Uterus (tissue), 4 donors: Measurements from ENCODE around the gene TEX54. TPM values are rescaled to one million over a fixed set of nuclear protein-coding genes. Genes with fewer than 3 reads are reported as not detected.
"Not testable (repeated sequence)": the region's sequence is repeated elsewhere in the genome, so short reads cannot be mapped to it uniquely, and the experiment has no call there.

ENCODE experiments used
- DNase-seq, 2 donors: peaks; one replicate each; pipeline ENCODE4 v3.0.0-alpha.2; 2019 to 2020
- H3K27ac ChIP-seq, 2 donors: fragments of 200-600 bp; sonication (generic); 1 replicate in 1 of 2; 2 replicates in 1 of 2; pipeline ENCODE4 v1.5.1; 2016 to 2018
- H3K27me3 ChIP-seq, 2 donors: fragments of 200-600 bp; sonication (generic); one replicate each; pipeline ENCODE4 v1.5.1; 2018 to 2019; ENCODE audit warnings: control low read depth in 1 of 2
- H3K36me3 ChIP-seq, 2 donors: fragments of 200-600 bp; sonication (generic); one replicate each; pipeline ENCODE4 v1.5.1; 2019; ENCODE audit warnings: control low read depth in 1 of 2
- H3K4me1 ChIP-seq, 2 donors: fragments of 200-600 bp; sonication (generic); one replicate each; pipeline ENCODE4 v1.5.1; 2018 to 2019; ENCODE audit warnings: control low read depth in 1 of 2
- H3K4me3 ChIP-seq, 2 donors: fragments of 200-600 bp; sonication (generic); 1 replicate in 1 of 2; 2 replicates in 1 of 2; pipeline ENCODE4 v1.5.1; 2018 to 2019; ENCODE audit warnings: mild to moderate bottlenecking in 1 of 2
- H3K9me3 ChIP-seq, 2 donors: fragments of 200-600 bp; sonication (generic); one replicate each; pipeline ENCODE4 v1.5.1; 2019; ENCODE audit warnings: control low read depth in 1 of 2
- CTCF ChIP-seq, 4 experiments: fragments of 200-600 bp in 2 of 4; fragments of 450-650 bp in 2 of 4; sonication (generic) in 2 of 4; IDR thresholded peaks; one replicate each; pipeline ENCODE4 v1.5.1; 2016 to 2019; ENCODE audit warnings: antibody characterized with exemption in 4 of 4, mild to moderate bottlenecking in 2 of 4, moderate library complexity in 1 of 4
- POLR2A ChIP-seq, 2 donors: fragments of 450-650 bp; IDR thresholded peaks; one replicate each; pipeline ENCODE4 v1.6.1; 2016; ENCODE audit warnings: antibody characterized with exemption in 2 of 2, mild to moderate bottlenecking in 1 of 2, moderate library complexity in 1 of 2
- intact Hi-C: fragments of 100-400 bp; cut with DNase I; formaldehyde crosslinking; loops from one replicate; pipeline ENCODE4 v1.15.1; 2023; ENCODE audit warnings: low total_unique reads
- total RNA-seq, 4 donors: library from RNA; depleted of rRNA in 3 of 4; stranded (reverse); fragments of >200 nt in 3 of 4; gene quantifications; one replicate each; pipeline versions ENCODE4 v1.1.0 to v1.2.4, GENCODE V29; 2014 to 2023
- donor health status: DM: yes; HTN: yes; CAD: no.

The TEX54 gene
- total RNA-seq, 4 donors from 2014 or later, result not detected

- TF ChIP-seq CTCF (IDR thresholded peaks at IDR 0.05), result no peak
- peak in 1 of 2 donors; percentile 10 for TF ChIP-seq POLR2A (IDR thresholded peaks at IDR 0.05)
- Histone ChIP-seq H3K9me3 (no peaks in the 10 kb centered on the region), H3K4me3 (peak overlapping the region; percentile 58), H3K27me3 (no peaks in the 10 kb centered on the region), H3K4me1 (peaks cover 0 to 8% of the 10 kb centered on the region in 2 donors), H3K27ac (peak overlapping the region; percentile 99 to 100), H3K36me3 (no peaks in the 10 kb centered on the region)
- DNase-seq, result peak; percentile 40 to 56
- intact Hi-C loops, result no loop called here
Measured at GRCh38 chr11:62842171-62842741, 9.6 kb upstream of the TEX54 start.

- Histone ChIP-seq H3K9me3 (no peaks in the 10 kb centered on the region), H3K27me3 (no peaks in the 10 kb centered on the region), H3K36me3 (no peaks in the 10 kb centered on the region), H3K4me3 (peak overlapping the region; percentile 84 to 100), H3K27ac (peak overlapping the region; percentile 99 to 100), H3K4me1 (peaks cover 0 to 8% of the 10 kb centered on the region in 2 donors)
- intact Hi-C loops, result no loop called here
- TF ChIP-seq CTCF (IDR thresholded peaks at IDR 0.05) (peak in 1 of 4 experiments; percentile 33), POLR2A (IDR thresholded peaks at IDR 0.05) (peak; percentile 84 to 95)
- DNase-seq, result peak; percentile 82 to 92
Measured at GRCh38 chr11:62841361-62842170, 8.9 kb upstream of the TEX54 start.

DNA sequence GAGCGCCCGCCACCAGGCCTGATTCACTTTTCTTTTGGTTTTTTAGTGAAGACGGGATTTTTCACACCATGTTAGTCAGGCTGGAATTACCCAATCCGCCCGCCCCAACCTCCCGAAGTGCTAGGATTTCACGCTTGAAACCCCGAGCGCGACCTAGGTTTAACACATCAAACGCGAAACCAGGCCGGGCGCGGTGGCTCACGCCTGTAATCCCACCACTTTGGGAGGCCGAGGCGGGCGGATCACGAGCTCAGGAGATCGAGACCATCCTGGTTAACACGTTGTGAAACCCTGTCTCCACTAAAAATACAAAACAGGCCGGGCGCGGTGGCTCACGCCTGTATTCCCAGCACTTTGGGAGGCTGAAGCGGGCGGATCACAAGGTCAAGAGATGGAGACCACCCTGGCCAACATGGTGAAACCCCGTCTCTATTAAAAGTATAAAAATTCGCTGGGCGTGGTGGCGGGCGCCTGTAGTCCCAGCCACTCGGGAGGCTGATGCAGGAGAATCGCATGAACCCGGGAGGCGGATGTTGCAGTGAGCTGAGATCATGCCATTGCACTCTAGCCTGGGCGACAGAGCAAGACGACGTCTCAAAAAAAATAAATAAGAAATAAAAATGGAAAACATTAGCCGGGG is 8.2 kb upstream of the TEX54 start:
- H3K27me3 ChIP-seq, H3K36me3 ChIP-seq, H3K4me1 ChIP-seq, intact Hi-C loops, H3K9me3 ChIP-seq: not testable (repeated sequence)
- Histone ChIP-seq H3K27ac (peak overlapping the region; percentile 99 to 100), H3K4me3 (peak overlapping the region; percentile 84 to 100)
- peak; percentile 67 to 79 for DNase-seq

- Histone ChIP-seq H3K4me3 (peak within 1 kb of the TSS; percentile 84 to 100), H3K36me3 (no peaks in the 10 kb centered on the region), H3K9me3 (no peaks in the 10 kb centered on the region), H3K27me3 (no peaks in the 10 kb centered on the region), H3K27ac (peak within 1 kb of the TSS; percentile 99 to 100), H3K4me1 (peaks cover 0 to 8% of the 10 kb centered on the region in 2 donors)
- intact Hi-C loops, result no loop called here
- TF ChIP-seq CTCF (IDR thresholded peaks at IDR 0.05) (no peak), POLR2A (IDR thresholded peaks at IDR 0.05) (peak; percentile 86 to 90)
- peak; percentile 91 to 92 for DNase-seq
Measured at GRCh38 chr11:62839050-62839945, 6.7 kb upstream of the TEX54 start, which contains the start of gene WDR74. Gene WDR74, minus strand, starts transcription at chr11:62839590. Its CDS starts 20 bp downstream, at chr11:62839570.

DNA sequence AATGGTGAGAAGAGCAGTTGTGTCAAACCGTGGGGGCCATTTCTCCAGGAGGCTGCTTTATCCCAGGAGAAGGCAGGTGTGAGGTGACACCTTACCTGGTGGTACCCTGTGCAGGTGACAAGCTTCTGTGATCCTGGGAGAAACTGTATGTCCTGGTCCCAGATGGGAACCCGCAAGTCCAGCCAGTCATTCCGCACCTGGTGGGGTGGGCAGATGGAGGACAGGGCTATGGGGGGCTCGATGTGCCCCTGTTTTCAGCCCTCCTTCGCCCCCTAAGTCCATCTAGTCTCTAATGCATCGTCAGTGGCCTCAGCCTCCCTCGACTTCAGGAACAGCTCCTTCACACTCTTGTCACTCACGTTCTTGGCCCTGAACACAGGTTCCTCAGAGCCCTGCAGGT is 2.7 kb upstream of the TEX54 start:
- DNase-seq, result no peak

More for the DNA sequence above, 2.7 kb upstream of the TEX54 start:
- H3K27ac ChIP-seq, result no peak overlapping the region
- H3K4me1 ChIP-seq, result peaks cover 0 to 12% of the 10 kb centered on the region in 2 donors
- TF ChIP-seq POLR2A (IDR thresholded peaks at IDR 0.05) (no peak), CTCF (IDR thresholded peaks at IDR 0.05) (no peak)
- intact Hi-C loops, result no loop called here
- no peak overlapping the region for H3K4me3 ChIP-seq
- H3K9me3 ChIP-seq, result no peaks in the 10 kb centered on the region
- no peaks in the 10 kb centered on the region for H3K27me3 ChIP-seq
- H3K36me3 ChIP-seq, result no peaks in the 10 kb centered on the region
